IMR-90 (cell line): Measurements from ENCODE around the gene PAPPA. TPM values are rescaled to one million over a fixed set of nuclear protein-coding genes. Genes with fewer than 3 reads are reported as not detected.

ENCODE experiments used
- ATAC-seq: fragments of 200-7000 bp; cut with Tn5 transposase; 2 replicates; pipeline ENCODE4 v1.9.1; 2020; ENCODE audit warnings: low read depth, mild to moderate bottlenecking, moderate library complexity
- BruUV-seq: library from RNA; stranded (reverse); fragments of 400-500 nt; replicated peaks from 2 replicates; lab custom pipeline; 2021; lab: Mats Ljungman, UMichigan
- CTCF ChIA-PET: fragments of 300-600 bp; formaldehyde crosslinking; extraction: SDS; loops from one replicate; lab custom pipeline; 2021; ENCODE audit warnings: antibody characterized with exemption; lab: Yijun Ruan, JAX
- POLR2A ChIA-PET: fragments of 300-600 bp; sonication (Branson Sonifier 250); formaldehyde crosslinking; loops from one replicate; lab custom pipeline; 2022; ENCODE audit warnings: antibody characterized with exemption; ENCODE audit not compliant: unreplicated experiment; lab: Charles Lee
- DNase-seq: peaks from one replicate; pipeline ENCODE4 v3.0.0; 2013
- H2AFZ ChIP-seq: replicated peaks from 2 replicates; pipeline ENCODE3; 2013; ENCODE audit warnings: low read length, mild to moderate bottlenecking; ENCODE audit not compliant: poor library complexity
- H2AK5ac ChIP-seq: 2 replicates; pipeline ENCODE4 v1.6.1; 2013; ENCODE audit warnings: low read depth, low read length, inconsistent platforms
- H2AK9ac ChIP-seq: replicated peaks from 2 replicates; pipeline ENCODE3; 2013; ENCODE audit warnings: mild to moderate bottlenecking, low read depth, low read length, moderate library complexity; ENCODE audit not compliant: poor library complexity
- H2BK120ac ChIP-seq: 2 replicates; pipeline ENCODE4 v1.6.1; 2013; ENCODE audit warnings: low read depth, low read length, inconsistent platforms
- H2BK15ac ChIP-seq: 3 replicates; pipeline ENCODE4 v1.6.1; 2013; ENCODE audit warnings: low read depth, low read length, inconsistent platforms
- H2BK20ac ChIP-seq: 2 replicates; pipeline ENCODE4 v1.6.1; 2013; ENCODE audit warnings: low read depth, mild to moderate bottlenecking, inconsistent platforms, low read length, moderate library complexity
- H2BK5ac ChIP-seq: 2 replicates; pipeline ENCODE4 v1.6.1; 2013; ENCODE audit warnings: mild to moderate bottlenecking, low read depth, low read length, inconsistent platforms; ENCODE audit not compliant: poor library complexity, severe bottlenecking
- H3K14ac ChIP-seq: replicated peaks from 2 replicates; pipeline ENCODE4 v1.6.1; 2013; ENCODE audit warnings: low read depth, low read length, inconsistent platforms
- H3K18ac ChIP-seq: 2 replicates; pipeline ENCODE4 v1.6.1; 2013; ENCODE audit warnings: low read depth, low read length, control low read depth
- H3K23ac ChIP-seq: 2 replicates; pipeline ENCODE4 v1.6.1; 2013; ENCODE audit warnings: low read depth, low read length, inconsistent platforms
- H3K27ac ChIP-seq: 2 replicates; pipeline ENCODE4 v1.5.1; 2013; ENCODE audit warnings: mild to moderate bottlenecking, control low read depth, low read length; ENCODE audit not compliant: insufficient read depth
- H3K27me3 ChIP-seq: 2 replicates; pipeline ENCODE4 v1.6.1; 2013; ENCODE audit warnings: low read length; ENCODE audit not compliant: control insufficient read depth, insufficient read depth
- H3K36me3 ChIP-seq: 2 replicates; pipeline ENCODE4 v1.6.1; 2013; ENCODE audit warnings: low read length, mixed read lengths; ENCODE audit not compliant: control insufficient read depth, insufficient read depth
- H3K4ac ChIP-seq: 2 replicates; pipeline ENCODE4 v1.6.1; 2013; ENCODE audit warnings: low read depth, low read length, inconsistent platforms
- H3K4me1 ChIP-seq: 2 replicates; pipeline ENCODE4 v1.6.1; 2013; ENCODE audit warnings: low read length, mixed read lengths; ENCODE audit not compliant: control insufficient read depth, insufficient read depth
- H3K4me2 ChIP-seq: 2 replicates; pipeline ENCODE4 v1.6.1; 2013; ENCODE audit warnings: low read depth, mild to moderate bottlenecking, control low read depth, low read length, moderate library complexity
- H3K4me3 ChIP-seq: 2 replicates; pipeline ENCODE4 v1.5.1; 2013; ENCODE audit warnings: low read depth, mild to moderate bottlenecking, control low read depth, low read length, moderate library complexity; ENCODE audit not compliant: insufficient read depth
- H3K56ac ChIP-seq: 2 replicates; pipeline ENCODE4 v1.6.1; 2013; ENCODE audit warnings: low read length, inconsistent platforms; ENCODE audit not compliant: insufficient read depth; ENCODE audit errors: extremely low read depth
- H3K79me1 ChIP-seq, 2 experiments: 2 replicates each; pipeline ENCODE4 v1.6.1; 2013; ENCODE audit warnings: low read length in 2 of 2, inconsistent platforms in 1 of 2, low read depth in 1 of 2
- H3K9ac ChIP-seq: 2 replicates; pipeline ENCODE4 v1.6.1; 2013; ENCODE audit warnings: low read depth, low read length, control low read depth
- H3K9me1 ChIP-seq: 2 replicates; pipeline ENCODE4 v1.6.1; 2013; ENCODE audit warnings: low read length, inconsistent platforms; ENCODE audit not compliant: insufficient read depth
- H3K9me3 ChIP-seq: 2 replicates; pipeline ENCODE4 v1.6.1; 2013; ENCODE audit warnings: low read length; ENCODE audit not compliant: control insufficient read depth, insufficient read depth
- H4K20me1 ChIP-seq: 2 replicates; pipeline ENCODE4 v1.6.1; 2013; ENCODE audit warnings: low read length, inconsistent platforms; ENCODE audit not compliant: insufficient read depth
- H4K5ac ChIP-seq: 2 replicates; pipeline ENCODE4 v1.6.1; 2013; ENCODE audit warnings: mild to moderate bottlenecking, low read depth, low read length, control low read depth
- H4K8ac ChIP-seq, 2 experiments: 2 replicates each; pipeline ENCODE4 v1.6.1; 2013; ENCODE audit warnings: low read depth in 2 of 2, low read length in 2 of 2, control low read depth in 1 of 2, inconsistent platforms in 1 of 2
- H4K91ac ChIP-seq: 2 replicates; pipeline ENCODE4 v1.6.1; 2013; ENCODE audit warnings: low read depth, low read length, inconsistent platforms; ENCODE audit not compliant: insufficient read depth
- BHLHE40 ChIP-seq: fragments of 150-350 bp; IDR thresholded peaks from 2 replicates; pipeline ENCODE4 v1.6.1; 2016; ENCODE audit warnings: mild to moderate bottlenecking, low read depth, low read length
- CEBPB ChIP-seq: IDR thresholded peaks from 2 replicates; pipeline ENCODE4 v1.6.1; 2012; ENCODE audit warnings: low read depth, low read length, improper control_type of control experiment
- CHD1 ChIP-seq: IDR thresholded peaks from 2 replicates; pipeline ENCODE4 v1.6.1; 2012; ENCODE audit warnings: low read depth, low read length, improper control_type of control experiment
- MAZ ChIP-seq: IDR thresholded peaks from 2 replicates; pipeline ENCODE4 v1.6.1; 2012; ENCODE audit warnings: low read depth, mild to moderate bottlenecking, low read length, improper control_type of control experiment, moderate library complexity, borderline replicate concordance
- MXI1 ChIP-seq: IDR thresholded peaks from 2 replicates; pipeline ENCODE4 v1.6.1; 2012; ENCODE audit warnings: low read depth, mild to moderate bottlenecking, low read length, moderate library complexity, borderline replicate concordance
- POLR2A ChIP-seq: IDR thresholded peaks from 2 replicates; pipeline ENCODE4 v1.6.1; 2012; ENCODE audit warnings: mild to moderate bottlenecking, low read depth, low read length
- RAD21 ChIP-seq: IDR thresholded peaks from 2 replicates; pipeline ENCODE4 v1.6.1; 2012; ENCODE audit warnings: low read length, improper control_type of control experiment
- dilution Hi-C: fragments of 300-500 bp; cut with HindIII; formaldehyde crosslinking; loops from one replicate; pipeline ENCODE4 v1.14.3; 2018; ENCODE audit warnings: low sequenced_read_pairs; ENCODE audit not compliant: unreplicated experiment
- in situ Hi-C: fragments of 300-500 bp; cut with MboI; formaldehyde crosslinking; loops from 3 replicates; pipeline ENCODE4 v1.14.3; 2019; ENCODE audit warnings: low sequenced_read_pairs, inconsistent platforms, mixed read lengths
- intact Hi-C: fragments of 100-400 bp; cut with micrococcal nuclease; formaldehyde crosslinking; loops from 2 replicates; pipeline ENCODE4 v1.10.0; 2022
- polyA plus RNA-seq, 3 experiments: library from polyadenylated mRNA; depleted of rRNA; stranded (reverse); fragments of >200 nt; gene quantifications; 2 replicates each; pipeline ENCODE4 v1.2.3, GENCODE V29; 2012; ENCODE audit warnings: low replicate concordance in 1 of 3
- total RNA-seq: library from RNA; depleted of rRNA; stranded (reverse); fragments of >200 nt; gene quantifications from 2 replicates; pipeline ENCODE4 v1.2.3, GENCODE V29; 2012
- TF ChIP-seq, protein P1 (sequence below): conservative IDR thresholded peaks from 2 replicates; pipeline ENCODE4 v1.5.1; 2012; ENCODE audit warnings: mild to moderate bottlenecking, low read depth, low read length, improper control_type of control experiment
- TF ChIP-seq, protein P2 (sequence below): fragments of 150-350 bp; IDR thresholded peaks from 2 replicates; pipeline ENCODE4 v1.6.1; 2016; ENCODE audit warnings: low read depth, mild to moderate bottlenecking, low read length, moderate library complexity, borderline replicate concordance
- TF ChIP-seq, protein P3 (sequence below): fragments of 150-350 bp; IDR thresholded peaks from 2 replicates; pipeline ENCODE4 v1.6.1; 2017; ENCODE audit warnings: mild to moderate bottlenecking, antibody characterized with exemption, low read length, low read depth

The PAPPA gene
- total and polyA plus RNA-seq, 2 of the 4 experiments (the other 2 are of a cell fraction) = 8.3 to 12.4 TPM

DNA sequence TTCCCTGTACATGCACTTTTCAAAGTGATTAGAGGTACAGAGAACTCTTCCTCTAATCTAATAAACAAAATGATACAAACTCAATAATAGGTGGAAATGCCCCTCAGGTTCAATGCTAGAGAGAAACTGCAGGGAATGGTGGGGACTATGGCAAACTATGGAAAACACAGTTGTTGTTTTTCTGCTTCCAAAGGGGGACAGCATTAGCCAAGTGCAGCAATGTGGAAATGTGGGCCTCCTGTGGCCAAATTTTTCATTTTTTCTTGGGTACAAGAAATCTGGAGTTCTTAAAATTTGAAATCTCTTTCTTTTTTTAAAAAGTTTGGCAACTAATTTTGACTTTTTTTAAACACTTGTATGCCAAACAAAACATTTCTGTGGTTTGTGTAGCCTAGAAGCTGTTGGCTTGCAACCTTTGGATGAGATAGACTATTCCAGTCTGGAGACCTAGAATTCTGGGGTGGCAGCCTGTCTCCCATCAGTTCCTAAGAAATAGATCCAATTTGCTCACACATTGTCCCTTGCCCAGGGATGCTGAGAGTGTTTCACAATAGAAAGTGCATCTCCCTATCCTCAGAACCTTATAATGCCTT is 218.6 kb downstream of the PAPPA start:
- H3K9ac ChIP-seq = no peak overlapping the region
- DNase-seq (no peak), ATAC-seq (no peak)
- peaks cover 58% of the 10 kb centered on the region for H3K36me3 ChIP-seq
- no peak overlapping the region for H3K14ac ChIP-seq
- no peak overlapping the region for H2BK20ac ChIP-seq
- no peak overlapping the region for H2BK15ac ChIP-seq
- no peak overlapping the region for H3K27ac ChIP-seq
- H2AK5ac ChIP-seq = no peak overlapping the region
- H4K8ac ChIP-seq = no peak overlapping the region
- H2AFZ ChIP-seq = no peak overlapping the region
- no peak overlapping the region for H2BK120ac ChIP-seq
- H4K91ac ChIP-seq = no peak overlapping the region
- ChIA-PET CTCF (no interaction called here), POLR2A (no interaction called here)
- intact Hi-C loops = loop anchor here (10.0 kb wide), 1 partner anchor 273 kb away; no protein-coding TSS in a partner anchor
- peaks cover 15% of the 10 kb centered on the region for H3K9me1 ChIP-seq
- in situ Hi-C loops = no loop called here
- no TSS peak for BruUV-seq
- no peak overlapping the region for H3K23ac ChIP-seq
- H3K56ac ChIP-seq = no peak overlapping the region
- no peak overlapping the region for H3K4me3 ChIP-seq
- no peak overlapping the region for H3K4ac ChIP-seq
- no peak overlapping the region for H2BK5ac ChIP-seq
- no peak overlapping the region for H3K4me2 ChIP-seq
- H3K27me3 ChIP-seq = no peaks in the 10 kb centered on the region
- H4K20me1 ChIP-seq = peaks cover 14% of the 10 kb centered on the region; the same call in 1 of the 2 replicates
- dilution Hi-C loops = no loop called here
- no peak for TF ChIP-seq MXI1
- TF ChIP-seq CEBPB = no peak
- TF ChIP-seq, protein P1, sequence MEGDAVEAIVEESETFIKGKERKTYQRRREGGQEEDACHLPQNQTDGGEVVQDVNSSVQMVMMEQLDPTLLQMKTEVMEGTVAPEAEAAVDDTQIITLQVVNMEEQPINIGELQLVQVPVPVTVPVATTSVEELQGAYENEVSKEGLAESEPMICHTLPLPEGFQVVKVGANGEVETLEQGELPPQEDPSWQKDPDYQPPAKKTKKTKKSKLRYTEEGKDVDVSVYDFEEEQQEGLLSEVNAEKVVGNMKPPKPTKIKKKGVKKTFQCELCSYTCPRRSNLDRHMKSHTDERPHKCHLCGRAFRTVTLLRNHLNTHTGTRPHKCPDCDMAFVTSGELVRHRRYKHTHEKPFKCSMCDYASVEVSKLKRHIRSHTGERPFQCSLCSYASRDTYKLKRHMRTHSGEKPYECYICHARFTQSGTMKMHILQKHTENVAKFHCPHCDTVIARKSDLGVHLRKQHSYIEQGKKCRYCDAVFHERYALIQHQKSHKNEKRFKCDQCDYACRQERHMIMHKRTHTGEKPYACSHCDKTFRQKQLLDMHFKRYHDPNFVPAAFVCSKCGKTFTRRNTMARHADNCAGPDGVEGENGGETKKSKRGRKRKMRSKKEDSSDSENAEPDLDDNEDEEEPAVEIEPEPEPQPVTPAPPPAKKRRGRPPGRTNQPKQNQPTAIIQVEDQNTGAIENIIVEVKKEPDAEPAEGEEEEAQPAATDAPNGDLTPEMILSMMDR = no peak
- TF ChIP-seq BHLHE40 = no peak
- no peak for TF ChIP-seq CHD1
- no peak for TF ChIP-seq MAZ
- no peak for TF ChIP-seq POLR2A
- TF ChIP-seq, protein P2, sequence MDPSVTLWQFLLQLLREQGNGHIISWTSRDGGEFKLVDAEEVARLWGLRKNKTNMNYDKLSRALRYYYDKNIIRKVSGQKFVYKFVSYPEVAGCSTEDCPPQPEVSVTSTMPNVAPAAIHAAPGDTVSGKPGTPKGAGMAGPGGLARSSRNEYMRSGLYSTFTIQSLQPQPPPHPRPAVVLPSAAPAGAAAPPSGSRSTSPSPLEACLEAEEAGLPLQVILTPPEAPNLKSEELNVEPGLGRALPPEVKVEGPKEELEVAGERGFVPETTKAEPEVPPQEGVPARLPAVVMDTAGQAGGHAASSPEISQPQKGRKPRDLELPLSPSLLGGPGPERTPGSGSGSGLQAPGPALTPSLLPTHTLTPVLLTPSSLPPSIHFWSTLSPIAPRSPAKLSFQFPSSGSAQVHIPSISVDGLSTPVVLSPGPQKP = no peak
- no peak for TF ChIP-seq RAD21
- TF ChIP-seq, protein P3, sequence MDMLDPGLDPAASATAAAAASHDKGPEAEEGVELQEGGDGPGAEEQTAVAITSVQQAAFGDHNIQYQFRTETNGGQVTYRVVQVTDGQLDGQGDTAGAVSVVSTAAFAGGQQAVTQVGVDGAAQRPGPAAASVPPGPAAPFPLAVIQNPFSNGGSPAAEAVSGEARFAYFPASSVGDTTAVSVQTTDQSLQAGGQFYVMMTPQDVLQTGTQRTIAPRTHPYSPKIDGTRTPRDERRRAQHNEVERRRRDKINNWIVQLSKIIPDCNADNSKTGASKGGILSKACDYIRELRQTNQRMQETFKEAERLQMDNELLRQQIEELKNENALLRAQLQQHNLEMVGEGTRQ = no peak
- H3K79me1 ChIP-seq = peaks cover 0 to 10% of the 10 kb centered on the region in 2 experiments; a peak in 1 of 4 replicates
- H4K5ac ChIP-seq = no peak overlapping the region
- H3K18ac ChIP-seq = no peak overlapping the region
- no peak overlapping the region for H2AK9ac ChIP-seq
- H3K4me1 ChIP-seq = peaks cover 9% of the 10 kb centered on the region
- H3K9me3 ChIP-seq = no peaks in the 10 kb centered on the region
